Activated CD8-positive, alpha-beta T cell treated with anti-CD3 and anti-CD28 coated beads, Interleukin-2, amount 10 ng/mL, durations not matched to agents 7 days and 5 days (primary cell): Measurements from ENCODE around the gene SMYD3. TPM values are rescaled to one million over a fixed set of nuclear protein-coding genes. Genes with fewer than 3 reads are reported as not detected.

Experiments used
- ATAC-seq: fragments of 150-1000 bp; cut with Tn5 transposase; one replicate; pipeline ENCODE4 v1.10.0; 2021; ENCODE audit warnings: moderate library complexity
- CTCF ChIA-PET: fragments of 350-600 bp; sonication (Branson Sonifier 250); formaldehyde crosslinking; loops from one replicate; lab custom pipeline; 2021; ENCODE audit warnings: antibody characterized with exemption; lab: Charles Lee
- POLR2A ChIA-PET: fragments of 350-600 bp; sonication (Branson Sonifier 250); formaldehyde crosslinking; loops from one replicate; lab custom pipeline; 2021; ENCODE audit warnings: antibody characterized with exemption; lab: Charles Lee
- DNase-seq: peaks from one replicate; pipeline ENCODE4 v3.0.0-alpha.2; 2020
- H3K27ac Mint-ChIP-seq: one replicate; pipeline ENCODE4 v1.8.0; 2021; ENCODE audit warnings: mild to moderate bottlenecking, mixed read lengths
- H3K27me3 Mint-ChIP-seq: one replicate; pipeline ENCODE4 v1.8.0; 2021; ENCODE audit warnings: low read depth, mixed read lengths
- H3K36me3 Mint-ChIP-seq: one replicate; pipeline ENCODE4 v1.8.0; 2021; ENCODE audit warnings: low read depth, mixed read lengths
- H3K4me1 Mint-ChIP-seq: one replicate; pipeline ENCODE4 v1.8.0; 2021; ENCODE audit warnings: low read depth, mixed read lengths
- H3K4me3 Mint-ChIP-seq: one replicate; pipeline ENCODE4 v1.8.0; 2021; ENCODE audit warnings: mild to moderate bottlenecking, mixed read lengths
- H3K9me3 Mint-ChIP-seq: one replicate; pipeline ENCODE4 v1.8.0; 2022; ENCODE audit warnings: mixed read lengths; ENCODE audit not compliant: insufficient read depth
- total RNA-seq, 2 experiments: library from RNA; stranded (reverse); gene quantifications; one replicate each; pipeline ENCODE4 v1.2.3, GENCODE V29; 2021

SMYD3 gene
- total RNA-seq, 2 experiments from 2014 or later = 22.7 to 23.2 TPM

DNA sequence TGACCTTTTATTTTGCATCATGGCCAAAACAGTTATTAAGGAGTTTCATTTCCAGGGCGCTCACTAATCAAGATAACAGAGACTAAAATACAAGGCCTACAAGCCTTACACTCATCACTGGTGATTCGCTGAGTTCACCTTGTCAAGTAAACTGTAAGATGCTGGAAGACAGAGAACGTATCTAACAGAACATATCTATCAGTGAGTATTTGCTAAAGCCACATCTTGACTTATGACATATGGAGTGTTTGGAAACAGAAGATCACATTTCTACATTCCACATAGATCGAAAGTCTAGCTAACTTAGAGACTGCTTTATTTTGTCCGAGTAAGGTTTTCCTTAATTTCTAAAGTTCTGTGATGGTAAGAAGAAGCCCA, 506.5 kb downstream of the SMYD3 start:
- no peaks in the 10 kb centered on the region for H3K4me1 Mint-ChIP-seq
- H3K9me3 Mint-ChIP-seq = no peaks in the 10 kb centered on the region
- no peak for DNase-seq
- H3K27me3 Mint-ChIP-seq = no peaks in the 10 kb centered on the region
- ChIA-PET CTCF (interaction anchor here (1.6 to 2.7 kb wide), 2 partner anchors 112 to 848 kb away, joined by 6 to 15 read pairs; no protein-coding TSS in a partner anchor), POLR2A (no interaction called here)
- no peak overlapping the region for H3K27ac Mint-ChIP-seq
- no peak for ATAC-seq
- no peak overlapping the region for H3K4me3 Mint-ChIP-seq
- H3K36me3 Mint-ChIP-seq = no peaks in the 10 kb centered on the region

DNA sequence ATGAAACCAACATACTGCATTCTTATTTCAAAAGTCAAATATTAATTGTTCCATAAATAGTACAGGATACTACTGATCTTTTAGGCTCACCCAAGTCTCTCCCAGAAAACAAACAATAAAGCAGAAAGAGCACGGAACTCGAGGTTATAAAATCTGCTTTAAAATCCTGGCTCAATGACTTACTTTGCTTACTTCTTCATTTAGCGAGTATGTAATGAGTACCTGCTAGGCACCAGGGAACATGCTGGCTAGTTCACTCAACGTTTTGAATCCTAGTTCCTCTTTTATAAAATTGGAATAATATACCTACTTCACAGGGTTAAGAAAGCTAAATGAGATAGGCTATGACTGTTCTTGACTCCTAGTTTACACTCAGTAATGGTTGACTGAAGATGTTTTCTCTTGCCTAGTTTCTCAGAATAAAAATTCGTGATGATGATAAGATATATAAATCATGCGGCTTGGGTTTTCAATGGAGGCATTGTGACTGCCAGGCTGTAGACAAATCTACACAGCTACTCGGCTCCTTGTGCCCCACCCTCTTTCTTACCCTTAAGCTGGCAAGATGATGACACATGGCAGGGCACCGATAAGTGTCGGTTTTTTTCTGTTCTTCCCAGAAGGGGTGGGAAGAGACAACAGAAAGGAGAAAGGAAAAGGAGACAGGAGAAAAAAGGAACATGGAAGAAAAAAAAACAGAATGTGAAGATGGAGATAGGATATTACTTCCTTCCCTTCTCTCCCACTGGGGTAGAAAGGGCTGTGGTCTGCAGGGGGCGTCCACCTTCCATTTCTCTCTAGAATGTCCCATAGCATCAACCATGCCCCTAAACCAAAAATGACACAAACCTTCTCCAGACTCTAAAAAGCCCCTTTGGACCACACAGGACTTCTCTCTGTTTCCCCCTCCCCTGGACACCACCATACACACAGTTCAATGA, 507.1 kb downstream of the SMYD3 start:
- Mint-ChIP-seq H3K9me3 (no peaks in the 10 kb centered on the region), H3K27me3 (no peaks in the 10 kb centered on the region), H3K36me3 (no peaks in the 10 kb centered on the region), H3K4me3 (no peak overlapping the region), H3K4me1 (no peaks in the 10 kb centered on the region), H3K27ac (no peak overlapping the region)
- POLR2A ChIA-PET = no interaction called here
- CTCF ChIA-PET = interaction anchor here (2.7 kb wide), 1 partner anchor 847 kb away, joined by 15 read pairs; no protein-coding TSS in a partner anchor
- ATAC-seq (no peak), DNase-seq (no peak)

DNA sequence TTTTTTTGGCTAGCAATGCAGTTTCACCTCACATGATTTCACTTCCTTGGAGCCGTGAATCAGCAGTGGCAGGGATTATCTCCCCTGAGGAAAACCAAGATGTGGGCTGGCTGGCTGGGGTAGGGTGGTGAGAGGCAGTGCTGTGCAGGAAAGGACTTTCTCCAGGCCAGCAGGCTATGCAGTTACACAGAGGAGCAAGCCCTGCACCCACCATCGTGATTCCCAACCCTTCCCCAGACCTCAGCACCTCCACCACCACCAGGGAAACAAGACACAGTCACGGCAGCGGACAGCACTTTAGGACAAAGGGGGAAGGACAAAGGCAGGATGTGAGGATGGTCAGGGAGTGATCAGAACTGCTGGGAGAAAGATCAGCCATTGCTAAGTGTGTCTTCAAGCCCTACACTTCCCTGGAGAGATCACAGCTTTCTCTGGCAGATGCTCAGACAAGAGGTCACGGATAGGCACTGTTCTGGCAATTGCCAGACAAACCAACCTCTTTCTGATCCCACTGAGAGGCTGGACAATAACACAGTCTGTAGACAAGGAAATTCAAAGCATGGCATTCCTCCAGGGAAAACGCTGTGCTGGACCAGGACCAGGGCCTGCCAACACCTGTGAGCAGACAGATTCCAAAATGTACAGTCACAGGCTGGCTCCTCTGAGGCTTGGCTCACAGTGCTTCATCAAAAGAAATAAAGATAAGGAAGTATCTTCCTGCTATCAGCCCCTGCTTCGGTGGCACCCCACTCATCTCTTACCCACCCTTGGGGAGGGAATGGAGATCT, 509.4 kb downstream of the SMYD3 start:
- no peaks in the 10 kb centered on the region for H3K9me3 Mint-ChIP-seq
- ATAC-seq = no peak
- CTCF ChIA-PET = no interaction called here
- H3K27me3 Mint-ChIP-seq = no peaks in the 10 kb centered on the region
- H3K4me3 Mint-ChIP-seq = no peak overlapping the region
- H3K36me3 Mint-ChIP-seq = no peaks in the 10 kb centered on the region
- DNase-seq = no peak
- no peak overlapping the region for H3K27ac Mint-ChIP-seq
- POLR2A ChIA-PET = no interaction called here
- no peaks in the 10 kb centered on the region for H3K4me1 Mint-ChIP-seq

DNA sequence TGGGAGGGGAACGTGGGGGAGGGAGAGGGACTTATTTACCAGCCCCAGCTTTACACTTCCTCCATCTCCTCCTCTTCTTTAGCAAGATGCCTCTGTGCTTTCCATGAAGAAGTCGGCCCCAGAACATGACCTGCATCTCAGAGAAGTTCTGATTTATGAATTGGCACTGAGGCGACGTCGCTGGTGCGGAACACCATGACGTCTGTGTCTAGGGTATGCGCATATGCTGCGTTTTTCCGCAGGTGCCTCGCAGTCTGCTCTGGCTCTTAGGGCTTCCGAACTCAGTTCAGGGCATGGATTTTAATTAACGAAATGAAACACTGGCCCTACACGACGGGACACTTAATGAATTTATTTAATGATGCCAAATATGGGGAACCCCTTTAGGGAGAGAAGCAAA, 510.3 kb downstream of the SMYD3 start:
- Mint-ChIP-seq H3K4me1 (no peaks in the 10 kb centered on the region), H3K4me3 (no peak overlapping the region), H3K9me3 (no peaks in the 10 kb centered on the region), H3K36me3 (no peaks in the 10 kb centered on the region), H3K27ac (no peak overlapping the region), H3K27me3 (no peaks in the 10 kb centered on the region)
- CTCF ChIA-PET = no interaction called here
- DNase-seq = no peak
- POLR2A ChIA-PET = no interaction called here
- no peak for ATAC-seq

DNA sequence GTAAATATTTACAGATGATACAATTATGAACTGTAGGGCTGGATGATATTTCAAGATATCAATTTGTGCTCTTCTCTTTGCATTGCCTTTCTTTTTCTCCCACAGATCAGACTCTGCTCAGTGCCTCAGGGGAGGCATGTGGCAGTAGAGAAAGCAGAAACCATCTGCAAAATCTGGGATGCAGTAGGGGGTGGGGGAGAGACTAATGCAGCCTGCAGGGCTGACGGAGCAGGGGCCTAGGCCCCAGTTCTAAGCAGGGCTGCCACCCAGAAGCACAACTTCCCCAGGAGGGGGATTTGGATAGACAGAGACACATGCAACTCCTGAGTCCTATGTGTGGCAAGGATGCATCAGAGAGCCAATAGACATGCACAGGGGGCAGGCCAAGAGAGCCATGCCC, 511.6 kb downstream of the SMYD3 start:
- H3K4me3 Mint-ChIP-seq = no peak overlapping the region
- no peaks in the 10 kb centered on the region for H3K36me3 Mint-ChIP-seq
- CTCF ChIA-PET = no interaction called here
- no peaks in the 10 kb centered on the region for H3K9me3 Mint-ChIP-seq
- H3K27me3 Mint-ChIP-seq = no peaks in the 10 kb centered on the region
- ATAC-seq = no peak
- POLR2A ChIA-PET = no interaction called here
- no peak for DNase-seq
- H3K27ac Mint-ChIP-seq = no peak overlapping the region
- peaks cover 2% of the 10 kb centered on the region for H3K4me1 Mint-ChIP-seq

DNA sequence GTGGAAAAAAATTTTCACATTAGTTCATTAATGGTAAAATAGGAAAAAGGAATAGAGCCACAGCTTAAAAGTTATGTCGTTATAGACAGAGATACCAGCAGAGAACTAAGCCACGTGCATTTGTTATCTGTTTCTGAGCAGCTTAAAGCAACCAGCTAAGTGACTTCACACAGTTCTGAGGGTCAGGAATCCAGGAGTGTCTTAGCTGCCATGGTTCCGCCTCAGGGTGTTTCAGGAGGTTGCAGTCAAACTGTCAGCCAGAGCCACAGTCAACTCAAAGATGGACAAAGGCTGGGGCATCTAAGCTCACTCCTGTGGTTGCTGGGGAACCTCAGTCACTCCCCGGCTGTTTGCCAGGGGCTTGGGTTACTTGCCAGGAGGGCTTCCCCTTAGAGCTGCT, 515.8 kb downstream of the SMYD3 start:
- no peak for DNase-seq
- ATAC-seq = no peak
- Mint-ChIP-seq H3K4me1 (peaks cover 2% of the 10 kb centered on the region), H3K9me3 (no peaks in the 10 kb centered on the region), H3K4me3 (no peak overlapping the region), H3K36me3 (no peaks in the 10 kb centered on the region), H3K27ac (no peak overlapping the region), H3K27me3 (no peaks in the 10 kb centered on the region)
- ChIA-PET CTCF (interaction anchor here (0.7 kb wide), 1 partner anchor 838 kb away, joined by 3 read pairs; no protein-coding TSS in a partner anchor), POLR2A (no interaction called here)

DNA sequence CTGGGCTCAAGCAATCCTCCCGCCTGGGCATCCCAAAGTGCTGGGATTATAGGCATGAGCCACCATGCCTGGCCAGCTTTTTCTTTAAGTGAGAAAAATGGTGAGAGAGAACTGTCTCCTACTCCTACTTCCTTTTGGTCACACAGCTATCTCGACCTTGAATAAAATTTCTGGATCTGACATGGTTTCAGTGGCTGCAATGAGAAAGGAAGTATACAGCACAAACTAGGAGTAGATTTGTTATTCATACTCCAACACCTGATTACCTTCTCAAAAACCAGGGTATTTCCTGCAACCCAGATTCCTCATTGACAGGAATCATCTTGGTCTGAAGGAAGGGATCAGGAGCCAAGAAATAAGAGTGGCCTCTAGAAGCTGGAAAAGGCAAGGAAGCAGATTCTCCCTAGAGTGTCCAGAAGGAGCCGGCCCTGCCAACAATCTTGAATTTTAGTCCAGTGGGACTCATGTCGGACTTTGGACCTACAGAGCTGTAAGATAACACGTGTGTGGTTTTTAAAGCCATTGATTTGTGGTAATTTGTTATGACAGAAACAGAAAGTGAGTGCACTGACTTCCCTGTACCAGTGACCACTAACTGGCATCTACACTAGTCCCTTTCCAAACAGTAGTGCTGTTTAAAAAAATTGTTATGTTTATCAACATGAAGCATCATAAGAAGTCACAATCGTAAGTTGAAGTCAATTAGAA, 516.6 kb downstream of the SMYD3 start:
- no peak overlapping the region for H3K27ac Mint-ChIP-seq
- H3K4me3 Mint-ChIP-seq = no peak overlapping the region
- ChIA-PET POLR2A (no interaction called here), CTCF (no interaction called here)
- H3K4me1 Mint-ChIP-seq = peaks cover 2% of the 10 kb centered on the region
- no peaks in the 10 kb centered on the region for H3K9me3 Mint-ChIP-seq
- ATAC-seq (no peak), DNase-seq (no peak)
- H3K27me3 Mint-ChIP-seq = no peaks in the 10 kb centered on the region
- H3K36me3 Mint-ChIP-seq = no peaks in the 10 kb centered on the region

DNA sequence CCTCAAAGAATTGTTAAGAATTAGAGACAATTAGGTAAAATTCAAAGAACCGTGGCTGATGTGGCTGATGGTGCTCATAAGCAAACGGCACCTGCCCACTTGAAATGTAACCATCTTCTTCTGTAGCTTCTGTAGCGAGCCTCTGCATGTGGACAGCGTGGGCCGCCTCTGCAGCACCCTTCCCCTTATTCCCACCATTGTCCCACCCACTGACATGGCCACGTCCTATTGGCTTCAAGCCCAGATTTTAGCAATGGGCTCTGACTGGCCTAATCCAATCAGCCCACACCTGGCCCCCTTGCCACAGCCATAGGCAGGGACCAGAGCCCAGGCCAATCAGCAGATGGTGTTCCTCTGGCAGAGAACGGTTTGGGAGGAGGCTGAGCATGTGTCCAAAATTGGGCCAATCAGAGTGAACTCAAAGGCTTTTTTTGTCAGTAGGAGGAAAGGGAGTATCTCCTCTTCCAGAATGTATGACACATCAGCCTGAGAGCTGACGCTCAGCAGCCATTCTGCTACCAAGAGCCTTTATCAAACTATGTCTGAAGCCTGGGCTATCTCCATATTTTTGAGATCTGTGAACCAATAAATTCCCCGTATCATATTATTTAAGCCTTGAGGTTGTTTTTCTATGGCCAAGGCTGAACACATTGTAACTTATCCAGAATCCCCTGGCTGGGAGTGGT, 518.5 kb downstream of the SMYD3 start:
- ATAC-seq = no peak
- no peaks in the 10 kb centered on the region for H3K9me3 Mint-ChIP-seq

DNA sequence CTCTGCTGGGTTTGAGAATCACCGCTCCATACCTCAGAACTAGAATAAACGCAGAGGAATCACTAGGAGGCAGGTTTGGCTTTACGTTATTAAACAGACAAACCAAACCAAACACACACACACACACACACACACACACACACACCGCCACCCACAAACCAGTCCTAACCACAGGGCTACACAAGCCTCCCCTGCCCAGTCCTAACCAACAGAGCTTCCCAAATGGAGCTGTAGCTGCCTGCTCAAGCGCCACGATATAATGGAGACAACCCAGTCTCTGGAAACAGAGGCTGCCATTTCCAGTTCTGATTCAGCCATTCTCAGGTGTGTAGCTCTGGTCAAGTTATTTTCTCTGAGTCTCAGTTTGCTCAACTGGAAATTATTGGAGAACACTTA, 519.1 kb downstream of the SMYD3 start:
- ChIA-PET POLR2A (no interaction called here), CTCF (no interaction called here)
- Mint-ChIP-seq H3K27ac (no peak overlapping the region), H3K4me1 (peaks cover 2% of the 10 kb centered on the region), H3K9me3 (no peaks in the 10 kb centered on the region), H3K27me3 (no peaks in the 10 kb centered on the region), H3K4me3 (no peak overlapping the region), H3K36me3 (no peaks in the 10 kb centered on the region)
- ATAC-seq = no peak
- no peak for DNase-seq

More for the DNA sequence above, 518.5 kb downstream of the SMYD3 start:
- Mint-ChIP-seq H3K36me3 (no peaks in the 10 kb centered on the region), H3K4me1 (peaks cover 2% of the 10 kb centered on the region), H3K27ac (no peak overlapping the region), H3K4me3 (no peak overlapping the region), H3K27me3 (no peaks in the 10 kb centered on the region)
- CTCF ChIA-PET = no interaction called here
- no peak for DNase-seq
- POLR2A ChIA-PET = no interaction called here

DNA sequence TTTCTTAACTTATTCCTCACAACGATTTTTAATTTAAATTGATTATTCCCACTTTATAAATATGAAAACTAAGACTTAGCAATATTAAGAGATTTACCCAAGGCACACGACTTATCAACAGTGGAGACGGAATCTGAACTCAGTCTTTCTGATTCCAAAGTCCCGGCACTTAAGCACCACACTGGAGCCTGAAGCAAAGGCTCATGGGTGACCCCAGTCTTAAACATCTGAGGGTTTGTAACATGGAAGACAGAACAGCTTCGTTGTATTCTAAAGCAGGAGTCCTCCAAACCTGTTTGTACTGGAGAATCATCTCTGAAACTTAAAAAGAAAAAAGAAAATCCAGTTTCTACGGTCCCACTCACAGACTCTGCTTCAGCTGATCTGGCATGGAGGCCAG, 519.5 kb downstream of the SMYD3 start:
- POLR2A ChIA-PET = no interaction called here
- Mint-ChIP-seq H3K27me3 (no peaks in the 10 kb centered on the region), H3K27ac (no peak overlapping the region)

DNA sequence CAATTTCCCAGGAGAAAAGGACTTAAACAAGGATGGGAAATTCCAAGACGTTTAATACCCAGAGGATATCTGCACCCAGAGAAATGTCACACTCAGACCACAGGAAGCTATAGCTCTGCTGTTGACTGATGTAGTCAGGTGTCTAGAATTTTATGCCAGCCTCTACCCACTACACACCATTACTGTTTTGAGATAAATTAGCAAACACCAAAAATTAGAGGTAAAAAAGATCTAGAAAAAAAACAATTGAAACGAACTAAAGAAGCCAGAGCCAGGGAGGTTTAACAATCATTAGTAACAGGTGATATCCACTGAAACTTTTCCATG, 519.9 kb downstream of the SMYD3 start:
- no peak overlapping the region for H3K4me3 Mint-ChIP-seq
- no peak overlapping the region for H3K27ac Mint-ChIP-seq
- ChIA-PET POLR2A (no interaction called here), CTCF (interaction anchor here (1.3 kb wide), 1 partner anchor 105 kb away, joined by 3 read pairs; no protein-coding TSS in a partner anchor)
- H3K9me3 Mint-ChIP-seq = no peaks in the 10 kb centered on the region
- DNase-seq (no peak), ATAC-seq (no peak)
- H3K36me3 Mint-ChIP-seq = no peaks in the 10 kb centered on the region
- H3K27me3 Mint-ChIP-seq = no peaks in the 10 kb centered on the region
- peaks cover 2% of the 10 kb centered on the region for H3K4me1 Mint-ChIP-seq

More for the DNA sequence above, 519.5 kb downstream of the SMYD3 start:
- H3K36me3 Mint-ChIP-seq = no peaks in the 10 kb centered on the region
- no peak for ATAC-seq
- DNase-seq = no peak
- no peaks in the 10 kb centered on the region for H3K9me3 Mint-ChIP-seq
- H3K4me3 Mint-ChIP-seq = no peak overlapping the region
- peaks cover 2% of the 10 kb centered on the region for H3K4me1 Mint-ChIP-seq
- CTCF ChIA-PET = no interaction called here
